DMS79 (cell line): ENCODE results near the gene MPO.

Source experiments
- DNase-seq: peaks from one replicate; lab custom pipeline; 2025; lab: John Stamatoyannopoulos, UW

MPO gene

GRCh38 chr17:58236394-58236793 is 44.3 kb downstream of the MPO start:
- no peak for DNase-seq

DNA sequence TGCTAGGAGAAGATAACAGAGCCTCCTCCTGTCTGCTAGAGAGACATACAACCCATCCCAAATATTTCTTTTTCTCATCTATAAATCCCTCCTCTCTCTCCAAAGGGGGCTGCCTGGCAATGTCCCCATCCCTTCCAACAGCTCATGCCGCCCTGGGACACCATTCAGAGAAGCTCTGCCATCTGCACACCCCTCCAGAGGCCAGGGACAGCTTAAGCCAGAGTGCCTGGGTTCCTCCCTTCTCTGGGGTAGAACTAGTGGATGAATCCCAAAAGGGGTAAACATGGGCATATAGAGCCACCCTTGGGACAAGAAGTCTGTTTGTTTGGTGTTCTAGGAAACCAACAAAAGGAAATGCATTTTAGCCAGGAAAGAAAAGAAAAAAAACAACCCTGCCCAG is 44.9 kb downstream of the MPO start:
- DNase-seq = no peak

- DNase-seq = no peak
Measured at GRCh38 chr17:58234512-58234911, 46.2 kb downstream of the MPO start.

DNA sequence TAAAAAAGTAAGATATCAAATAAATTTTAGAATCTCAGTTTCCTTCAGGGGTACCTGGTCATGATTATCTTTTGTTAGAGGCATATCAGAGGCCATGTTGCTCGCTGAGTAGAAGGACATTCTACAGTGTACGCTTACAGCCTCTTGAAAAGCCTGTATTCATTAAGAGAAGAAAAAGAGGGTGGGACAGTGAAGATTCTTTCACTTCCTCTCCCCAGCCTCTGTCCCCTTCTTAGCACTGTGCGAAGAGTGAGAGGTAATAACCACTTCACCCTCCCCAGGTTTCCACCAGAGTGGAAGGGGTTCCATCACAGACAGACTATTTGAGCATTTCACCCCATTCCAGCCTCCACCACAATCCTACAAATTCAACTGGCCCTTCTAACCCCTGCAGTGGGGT is 47.2 kb downstream of the MPO start:
- no peak for DNase-seq

GRCh38 chr17:58232707-58233156 is 48.0 kb downstream of the MPO start:
- no peak for DNase-seq

DNA sequence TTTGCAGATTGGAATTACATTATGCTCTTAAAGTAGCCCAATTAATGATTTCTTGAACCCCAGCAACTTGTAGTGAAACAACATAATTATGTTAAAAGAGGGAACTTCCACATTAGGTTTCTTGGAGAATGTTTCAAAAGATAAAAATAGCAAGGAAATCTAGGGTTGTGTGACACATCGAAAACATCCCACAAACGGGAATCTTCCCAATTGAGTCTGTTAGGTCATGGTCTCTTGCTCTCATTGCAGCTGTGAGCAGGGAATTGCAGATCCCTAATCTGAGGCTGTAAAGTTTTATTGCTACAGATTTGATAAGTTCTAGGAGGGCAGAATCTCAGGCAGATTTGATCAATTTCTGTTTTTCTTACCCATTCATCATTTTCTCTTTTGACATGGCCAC is 49.1 kb downstream of the MPO start:
- no peak for DNase-seq

- DNase-seq = no peak
Measured at GRCh38 chr17:58229881-58230280, 50.9 kb downstream of the MPO start.

- DNase-seq = no peak
Measured at GRCh38 chr17:58229384-58229783, 51.4 kb downstream of the MPO start.

- no peak for DNase-seq
Measured at GRCh38 chr17:58228679-58229078, 52.1 kb downstream of the MPO start.

- no peak for DNase-seq
Measured at GRCh38 chr17:58227733-58228132, 53.0 kb downstream of the MPO start.

DNA sequence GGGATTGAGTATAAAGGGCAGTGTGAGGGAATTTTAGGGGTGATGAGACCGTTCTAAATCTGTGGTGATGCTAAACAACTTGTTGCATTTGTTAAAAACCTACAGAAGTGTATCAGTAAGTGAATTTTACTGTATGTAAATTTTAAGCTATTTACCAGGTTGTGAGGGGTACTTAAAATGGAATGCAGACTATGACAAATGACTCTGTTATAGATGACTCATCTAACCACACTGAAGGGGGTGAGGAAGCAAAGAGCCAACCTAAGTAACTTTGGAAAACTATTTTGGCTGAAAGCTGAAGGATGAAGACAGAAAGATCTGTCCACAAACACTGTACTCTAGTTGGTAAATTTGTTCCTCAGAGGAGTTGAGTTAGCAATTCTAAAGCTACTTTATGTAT is 56.4 kb downstream of the MPO start:
- DNase-seq = no peak
